GM19372 (cell line): ENCODE data around the gene KCNN3.

Source experiments
- ATAC-seq: cut with Tn5 transposase; IDR thresholded peaks from one replicate; pipeline ENCODE4 v1.9.1; 2021; ENCODE audit warnings: mild to moderate bottlenecking, low read depth, moderate library complexity; ENCODE audit not compliant: unreplicated experiment

Gene KCNN3

GRCh38 chr1:154881820-154882535 lies 11.9 kb upstream of the KCNN3 start:
- no peak for ATAC-seq

DNA sequence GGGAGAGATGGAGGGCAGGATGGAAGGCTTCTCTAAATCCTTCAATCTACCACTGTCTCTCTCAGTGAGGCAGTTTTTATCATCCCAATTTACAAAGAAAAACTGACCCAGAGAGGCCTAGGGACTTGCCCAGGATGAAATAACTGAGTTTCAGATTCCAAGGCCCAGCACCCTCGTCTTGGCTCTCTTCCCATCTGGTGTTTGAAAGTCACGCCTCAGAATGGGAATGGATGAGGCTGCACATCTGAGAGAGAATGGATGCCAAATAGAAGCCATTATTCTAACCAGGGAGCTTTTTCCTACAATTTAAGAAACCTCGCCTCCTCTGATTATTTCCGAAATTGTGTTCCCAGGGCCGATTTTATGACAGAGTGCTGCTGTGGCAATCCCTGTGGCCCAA lies 10.6 kb upstream of the KCNN3 start:
- no peak for ATAC-seq

- no peak for ATAC-seq
Measured at GRCh38 chr1:154879038-154879421, 8.9 kb upstream of the KCNN3 start.

DNA sequence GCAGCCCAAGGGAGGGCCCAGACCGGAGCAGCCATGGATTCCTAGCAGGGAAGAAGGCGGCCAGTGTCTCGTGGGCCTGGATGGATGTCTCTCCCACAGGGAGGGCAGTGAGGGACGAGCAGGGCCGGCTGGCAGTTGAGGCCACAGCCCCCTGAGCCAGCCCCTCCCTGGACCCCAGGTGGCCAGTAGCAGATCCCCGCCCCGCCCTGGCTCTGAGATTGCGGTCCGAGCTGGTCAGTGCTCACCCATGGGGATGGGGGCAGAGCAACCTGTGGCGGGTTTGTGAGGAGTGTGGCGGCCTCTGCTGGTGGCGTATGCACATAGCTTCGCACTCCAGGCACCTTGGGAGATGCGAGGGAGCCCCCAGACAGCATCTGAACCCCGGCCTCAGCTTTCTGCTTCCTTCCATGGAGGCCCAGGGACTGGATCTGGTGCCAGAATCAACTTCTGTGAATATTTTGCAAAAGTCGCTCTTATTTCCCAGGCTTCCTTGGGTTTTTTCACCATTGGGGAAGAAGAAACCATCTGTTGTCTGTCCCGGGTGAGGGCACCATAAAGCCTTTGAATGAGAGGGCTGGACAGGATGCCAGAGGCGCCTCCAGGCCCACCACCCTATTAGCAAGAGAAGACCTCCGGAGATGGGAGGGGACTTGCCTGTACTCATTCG lies 8.4 kb upstream of the KCNN3 start:
- no peak for ATAC-seq

GRCh38 chr1:154877370-154877974 lies 7.4 kb upstream of the KCNN3 start:
- no peak for ATAC-seq

GRCh38 chr1:154876842-154877369 lies 6.8 kb upstream of the KCNN3 start:
- ATAC-seq = no peak

DNA sequence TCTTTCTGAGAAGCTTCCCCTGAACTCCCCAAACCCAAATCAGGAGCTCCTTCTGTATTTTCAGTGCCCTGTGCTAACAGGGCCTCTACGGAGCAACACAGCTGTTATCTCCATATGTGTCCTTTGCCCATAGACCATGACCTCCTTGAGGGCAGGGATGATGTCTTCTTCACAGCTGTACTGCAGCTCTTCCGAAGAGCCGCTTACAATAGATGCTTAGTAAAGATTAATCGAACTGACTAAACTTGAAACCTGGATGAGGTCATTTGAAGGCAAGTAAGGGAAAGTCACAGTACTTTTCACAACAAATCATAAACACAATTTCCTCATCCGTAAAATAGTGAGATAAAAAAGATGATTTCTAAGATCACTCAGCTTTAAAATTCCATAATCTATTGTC lies 4.4 kb upstream of the KCNN3 start:
- ATAC-seq = no peak

DNA sequence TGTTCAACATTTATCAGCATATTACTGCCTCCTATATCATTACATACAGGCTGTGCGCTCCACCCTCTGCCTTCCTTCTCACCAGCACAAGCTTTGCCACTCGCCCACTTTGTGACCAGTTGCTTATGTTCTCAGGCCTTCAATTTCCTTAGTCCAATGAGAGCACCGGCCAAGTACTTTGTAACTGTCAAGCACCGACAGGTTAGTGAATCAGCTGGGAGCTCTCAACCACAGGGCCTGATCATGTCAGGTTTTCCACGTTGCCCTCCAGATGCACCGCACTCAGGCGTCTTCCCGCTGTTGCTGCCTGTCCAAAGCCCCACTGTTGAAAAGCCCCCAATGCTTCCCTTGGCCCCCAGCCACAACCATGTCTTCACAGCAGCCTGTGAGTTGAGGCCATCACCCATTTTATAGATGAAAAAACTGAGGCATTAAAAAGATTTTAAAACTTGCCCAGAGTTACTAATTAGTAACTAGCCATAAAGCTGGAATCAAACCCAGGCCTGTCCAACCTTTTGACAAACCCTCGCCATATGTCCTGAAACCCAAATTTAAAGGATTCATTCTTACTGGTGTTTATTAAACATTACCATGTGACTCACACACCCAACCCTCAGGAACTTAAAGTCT lies 3.4 kb upstream of the KCNN3 start:
- no peak for ATAC-seq

- no peak for ATAC-seq
Measured at GRCh38 chr1:154871374-154871773, 1.3 kb upstream of the KCNN3 start.

DNA sequence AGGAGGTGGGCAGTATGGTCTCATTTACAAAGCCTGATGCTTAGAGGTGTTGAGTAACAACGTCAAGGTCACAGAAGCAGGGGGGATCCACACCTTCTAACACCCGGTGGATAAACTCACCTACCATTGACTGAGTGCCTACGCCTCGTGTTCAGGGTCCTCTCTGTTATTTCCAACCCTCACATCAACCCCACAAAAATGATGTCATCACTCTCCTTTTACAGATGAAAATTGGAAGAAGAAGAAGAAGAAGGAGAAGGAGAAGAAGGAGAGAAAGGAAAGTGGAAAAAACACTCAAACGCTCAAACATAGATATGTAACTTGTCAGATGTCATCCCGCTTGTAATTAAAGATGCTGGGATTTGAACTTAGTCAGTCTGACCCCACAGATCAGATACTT lies 653 bp upstream of the KCNN3 start:
- no peak for ATAC-seq

- no peak for ATAC-seq
Measured at GRCh38 chr1:154869351-154870114, 548 bp downstream of the KCNN3 start.

DNA sequence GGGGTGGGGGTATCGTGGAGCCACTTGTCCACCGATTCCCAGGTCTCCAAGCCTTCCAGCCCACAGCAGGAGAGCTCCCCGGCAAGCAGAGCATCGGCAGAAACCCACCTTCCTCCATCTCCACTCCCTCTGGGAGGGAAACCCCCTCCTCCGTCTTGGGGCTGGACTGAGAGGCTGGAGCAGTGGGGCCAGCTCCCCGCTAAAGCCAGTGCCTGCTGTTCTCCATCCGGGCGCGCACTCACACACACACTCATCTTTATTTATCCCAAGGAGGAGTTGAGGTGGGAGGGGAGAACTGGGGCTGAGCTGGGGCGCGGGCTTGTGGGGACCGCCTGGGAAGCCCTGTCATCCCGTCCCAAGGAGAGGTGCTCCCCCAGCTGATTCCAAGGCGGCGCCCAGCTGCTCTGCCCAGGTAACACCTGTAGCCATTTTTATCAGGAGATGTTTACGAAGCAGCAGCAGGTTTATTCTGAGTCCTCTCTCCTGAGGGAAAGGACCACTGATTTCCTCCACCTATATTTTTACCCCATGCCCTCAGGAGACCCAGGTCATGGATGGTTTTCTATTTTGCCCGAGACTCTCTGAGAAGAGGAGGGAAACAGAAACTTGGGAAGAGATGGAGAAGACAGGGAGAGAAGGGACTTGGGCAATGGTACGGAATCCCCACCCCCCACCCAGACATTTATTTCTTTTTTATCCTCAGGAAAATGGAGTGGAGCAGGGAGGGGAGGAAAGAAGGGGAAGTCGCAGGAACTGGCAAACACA lies 2.1 kb downstream of the KCNN3 start:
- no peak for ATAC-seq

- no peak for ATAC-seq
Measured at GRCh38 chr1:154867064-154867825, 2.8 kb downstream of the KCNN3 start.

DNA sequence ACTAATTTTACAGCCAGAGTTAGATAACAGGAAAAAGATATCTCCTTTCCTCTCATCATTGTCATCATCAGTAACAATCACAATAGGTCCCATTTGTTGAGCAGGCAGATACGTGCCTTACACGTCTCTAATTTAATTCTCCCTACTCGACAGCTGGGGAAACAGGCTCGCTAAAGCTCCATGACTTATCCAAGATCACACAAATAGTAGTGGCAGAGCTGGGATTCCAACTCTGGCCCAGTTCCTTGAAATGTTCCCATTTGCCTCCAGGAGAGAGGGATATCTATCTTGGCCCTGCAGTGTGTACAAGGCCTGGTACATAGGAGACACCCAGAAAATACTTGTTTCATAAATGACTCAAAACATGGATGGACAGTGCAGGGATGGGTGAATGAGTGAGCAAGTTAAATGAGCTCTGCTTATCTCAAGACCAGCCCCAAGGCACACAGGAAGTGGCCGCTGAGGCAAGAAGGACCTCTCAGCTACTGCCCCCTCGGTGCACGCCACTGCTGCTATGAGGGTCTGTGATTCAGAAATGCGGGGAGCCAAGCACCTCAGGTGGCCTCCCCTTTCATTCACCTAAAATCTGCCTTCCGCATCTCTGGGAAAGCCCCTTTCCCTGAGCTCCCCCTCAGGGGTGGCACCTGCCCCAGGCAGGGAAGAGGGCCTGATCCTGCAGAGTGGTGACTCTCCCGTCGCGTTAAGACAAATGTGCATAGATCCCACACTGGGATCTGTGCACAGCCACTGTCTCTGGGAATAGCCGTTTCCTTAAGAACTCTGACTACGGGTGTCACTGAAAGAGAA lies 3.6 kb downstream of the KCNN3 start:
- no peak for ATAC-seq

- no peak for ATAC-seq
Measured at GRCh38 chr1:154865442-154866256, 4.4 kb downstream of the KCNN3 start.

DNA sequence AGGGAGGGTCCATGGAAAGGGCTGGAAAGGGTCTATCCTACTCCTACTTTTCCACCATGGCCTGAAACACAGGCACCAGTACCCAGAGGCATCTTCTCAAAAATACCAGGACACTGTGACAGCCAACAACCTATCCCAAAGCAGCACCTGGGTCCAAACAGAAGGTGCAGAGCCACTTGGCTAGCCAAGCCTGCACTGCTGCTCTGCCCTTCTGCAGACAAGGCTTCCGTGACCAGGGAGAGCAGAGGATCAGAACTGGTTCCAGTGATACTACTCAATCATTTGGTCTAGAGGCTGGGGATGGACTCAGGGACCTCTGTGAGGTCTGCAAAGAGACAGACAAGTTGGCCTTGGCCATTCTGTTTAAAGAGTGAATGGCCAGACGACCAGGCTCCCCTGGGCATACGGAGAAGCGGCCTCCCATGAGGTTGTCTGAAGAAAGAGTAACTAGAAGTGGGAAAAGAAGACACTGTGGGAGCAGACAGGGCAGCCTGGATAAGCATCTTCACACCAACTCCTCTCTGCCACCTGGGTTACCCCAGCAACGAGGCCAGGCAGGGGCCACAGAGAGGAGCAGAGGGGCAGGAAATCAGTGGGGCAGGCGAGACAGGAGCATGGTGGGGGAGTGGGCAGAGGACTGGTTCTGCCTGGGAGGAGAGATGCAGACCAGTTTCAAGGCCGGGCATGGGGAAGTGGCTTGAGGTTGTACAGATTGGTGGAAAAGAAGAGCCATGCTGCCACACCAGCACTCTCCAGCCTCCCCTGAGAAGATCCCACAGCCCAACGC lies 5.7 kb downstream of the KCNN3 start:
- no peak for ATAC-seq
